ENCODE measurements around the gene TMTC1. TPM values are rescaled to one million over a fixed set of nuclear protein-coding genes. Genes with fewer than 3 reads are reported as not detected.

Gene TMTC1
- total RNA-seq, 4 donors from 2014 or later, result 16.6 to 47.8 (median 25.6) TPM

GRCh38 chr12:29671742-29672141 lies 112.0 kb downstream of the TMTC1 start:
- no peaks in the 10 kb centered on the region for H3K36me3 ChIP-seq
- intact Hi-C loops (cut with DNase I), result no loop called here
- TF ChIP-seq CTCF (IDR thresholded peaks at IDR 0.05) (no peak), POLR2A (IDR thresholded peaks at IDR 0.05) (no peak)
- no peak overlapping the region for H3K4me3 ChIP-seq (replicated peaks in 1 of 3)
- no peaks in the 10 kb centered on the region for H3K27me3 ChIP-seq
- 83 to 97% methylated on average over 2 of the region's 2 CpGs for WGBS, 2 donors
- H3K27ac ChIP-seq, result no peak overlapping the region
- H3K9me3 ChIP-seq, result no peaks in the 10 kb centered on the region
- DNase-seq, result no peak
- no peaks in the 10 kb centered on the region for H3K4me1 ChIP-seq

GRCh38 chr12:29667011-29667410 lies 116.7 kb downstream of the TMTC1 start:
- WGBS, 2 donors, result 34 to 55% methylated on average over 2 of the region's 2 CpGs
- Histone ChIP-seq H3K27ac (no peak overlapping the region), H3K9me3 (no peaks in the 10 kb centered on the region), H3K4me1 (peaks cover 0 to 3% of the 10 kb centered on the region in 2 donors), H3K27me3 (no peaks in the 10 kb centered on the region), H3K36me3 (no peaks in the 10 kb centered on the region), H3K4me3 (replicated peaks in 1 of 3) (no peak overlapping the region)
- DNase-seq, result no peak
- TF ChIP-seq POLR2A (IDR thresholded peaks at IDR 0.05), result no peak
- no peak for TF ChIP-seq CTCF (IDR thresholded peaks at IDR 0.05)
- intact Hi-C loops (cut with DNase I), result no loop called here

- WGBS, 2 donors, result 66 to 69% methylated on average over 5 of the region's 5 CpGs
- Histone ChIP-seq H3K36me3 (no peaks in the 10 kb centered on the region), H3K9me3 (no peaks in the 10 kb centered on the region), H3K27me3 (no peaks in the 10 kb centered on the region), H3K27ac (no peak overlapping the region), H3K4me3 (replicated peaks in 1 of 3) (no peak overlapping the region), H3K4me1 (peaks cover 0 to 3% of the 10 kb centered on the region in 2 donors)
- intact Hi-C loops (cut with DNase I), result no loop called here
- TF ChIP-seq CTCF (IDR thresholded peaks at IDR 0.05) (no peak), POLR2A (IDR thresholded peaks at IDR 0.05) (no peak)
- DNase-seq, result no peak
Measured at GRCh38 chr12:29665107-29665506, 118.6 kb downstream of the TMTC1 start.

GRCh38 chr12:29662734-29663323 lies 120.9 kb downstream of the TMTC1 start:
- 31 to 43% methylated on average over 9 of the region's 9 CpGs for WGBS, 2 donors
- DNase-seq, result no peak
- H3K27me3 ChIP-seq, result no peaks in the 10 kb centered on the region
- peaks cover 0 to 3% of the 10 kb centered on the region in 2 donors for H3K4me1 ChIP-seq
- no peak overlapping the region for H3K4me3 ChIP-seq (replicated peaks in 1 of 3)
- H3K9me3 ChIP-seq, result no peaks in the 10 kb centered on the region
- no peak overlapping the region for H3K27ac ChIP-seq
- intact Hi-C loops (cut with DNase I), result no loop called here
- no peaks in the 10 kb centered on the region for H3K36me3 ChIP-seq
- no peak for TF ChIP-seq POLR2A (IDR thresholded peaks at IDR 0.05)
- no peak for TF ChIP-seq CTCF (IDR thresholded peaks at IDR 0.05)

- no peaks in the 10 kb centered on the region for H3K27me3 ChIP-seq
- no peaks in the 10 kb centered on the region for H3K9me3 ChIP-seq
- no peak overlapping the region for H3K4me3 ChIP-seq (replicated peaks in 1 of 3)
- DNase-seq, result no peak
- 85% methylated on average over 6 of the region's 6 CpGs for WGBS, 2 donors
- no peak for TF ChIP-seq POLR2A (IDR thresholded peaks at IDR 0.05)
- TF ChIP-seq CTCF (IDR thresholded peaks at IDR 0.05), result no peak
- intact Hi-C loops (cut with DNase I), result no loop called here
- H3K27ac ChIP-seq, result no peak overlapping the region
- peaks cover 0 to 3% of the 10 kb centered on the region in 2 donors for H3K4me1 ChIP-seq
- no peaks in the 10 kb centered on the region for H3K36me3 ChIP-seq
Measured at GRCh38 chr12:29660847-29661246, 122.9 kb downstream of the TMTC1 start.
